Islet of Langerhans (tissue), 1 donor: ENCODE results near the gene GALNTL6.

ENCODE experiments used
- FAIRE-seq: peaks from one replicate; lab custom pipeline; 2011; peaks lifted over from hg19 to GRCh38; lab: Jason Lieb, UNC

The GALNTL6 gene

DNA sequence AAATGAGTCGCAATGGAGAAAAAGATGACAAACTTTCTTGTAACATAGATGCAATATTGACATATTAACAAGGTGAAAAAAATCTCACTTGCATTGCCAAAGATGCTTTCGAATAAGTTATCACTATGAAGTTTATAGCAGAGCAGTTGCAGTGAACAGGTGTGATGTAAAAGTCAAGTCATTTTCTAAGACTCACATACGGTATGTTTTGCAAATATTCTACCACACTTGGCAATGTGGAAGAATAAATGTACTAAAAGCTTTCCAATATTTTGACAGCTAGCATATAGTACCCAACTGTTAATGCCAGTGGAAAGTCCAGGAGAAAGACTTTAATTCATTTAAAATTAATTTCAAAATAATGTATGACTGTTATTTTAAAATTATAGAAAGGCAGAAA lies 76.5 kb downstream of the GALNTL6 start:
- no peak for FAIRE-seq

DNA sequence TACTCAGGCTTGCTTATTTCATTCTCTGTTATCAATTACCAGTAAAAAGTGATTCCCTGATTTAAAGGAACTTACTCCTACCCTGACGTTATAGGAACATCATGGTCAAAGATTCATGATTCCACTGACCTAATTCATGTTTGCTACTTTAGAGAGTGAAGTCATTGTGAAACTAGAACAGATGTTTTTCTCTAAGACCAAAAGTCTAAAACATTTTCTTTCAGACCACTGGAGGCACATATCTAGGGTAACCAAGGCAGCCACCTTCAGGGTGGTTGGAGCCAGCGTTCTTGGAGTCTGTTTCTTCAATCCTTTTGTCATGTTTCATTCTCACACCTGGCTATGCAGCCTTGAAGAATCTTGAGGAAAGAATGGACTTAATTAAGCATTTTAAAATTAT lies 77.8 kb downstream of the GALNTL6 start:
- FAIRE-seq = no peak

DNA sequence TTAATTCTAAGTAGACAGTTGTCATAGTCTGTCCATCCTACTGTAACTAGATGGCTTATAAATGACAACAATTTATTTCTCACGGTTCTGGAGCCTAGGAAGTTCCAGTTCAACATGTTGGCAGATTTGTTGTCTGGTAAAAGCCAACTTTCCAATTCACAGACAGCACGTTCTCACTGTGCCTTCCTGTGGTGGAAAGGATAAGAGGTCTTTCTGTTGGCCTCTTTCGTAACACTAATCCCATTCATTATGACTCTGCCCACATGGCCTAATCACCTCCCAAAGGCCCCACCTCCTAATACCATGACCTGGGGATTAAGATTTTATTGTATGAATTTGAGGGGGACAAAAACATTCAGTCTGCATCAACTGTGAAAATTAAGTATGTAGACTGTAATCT lies 83.2 kb downstream of the GALNTL6 start:
- no peak for FAIRE-seq

DNA sequence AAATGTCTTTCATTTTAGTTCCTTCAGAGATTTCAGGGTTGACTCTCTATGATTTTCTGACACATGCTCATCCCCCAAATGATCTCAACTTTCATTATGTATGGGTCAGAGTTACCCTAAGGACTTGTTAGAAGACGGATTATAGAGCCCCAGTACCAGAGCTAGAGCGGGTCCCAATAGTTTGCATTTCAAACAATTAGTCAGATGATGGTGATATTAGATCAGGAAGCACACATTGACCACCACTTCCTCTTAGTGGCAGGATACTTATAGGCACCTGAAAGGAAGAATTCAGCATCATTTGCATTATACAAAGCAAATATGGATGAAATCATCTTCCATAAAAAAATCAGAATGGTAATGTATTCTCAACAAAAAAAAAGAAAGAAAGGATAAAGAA lies 106.1 kb downstream of the GALNTL6 start:
- FAIRE-seq = no peak

DNA sequence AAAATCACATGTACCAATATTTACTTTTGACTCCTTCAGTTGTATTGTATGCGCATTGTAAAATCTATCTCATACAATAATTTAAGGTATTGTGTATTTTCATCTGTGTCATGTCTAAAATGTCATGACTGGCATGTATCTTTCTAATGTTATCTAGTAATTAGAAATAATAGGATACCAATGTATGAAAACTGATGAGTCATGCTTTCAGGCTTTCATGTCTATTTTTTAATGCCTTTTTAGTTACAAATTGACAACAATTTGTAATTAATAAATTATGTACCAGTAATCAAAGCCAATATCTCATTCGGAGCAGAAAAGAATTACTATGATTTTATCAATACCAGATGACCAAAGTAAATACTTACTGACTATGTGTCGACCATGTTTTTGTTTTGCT lies 107.7 kb downstream of the GALNTL6 start:
- FAIRE-seq = no peak

DNA sequence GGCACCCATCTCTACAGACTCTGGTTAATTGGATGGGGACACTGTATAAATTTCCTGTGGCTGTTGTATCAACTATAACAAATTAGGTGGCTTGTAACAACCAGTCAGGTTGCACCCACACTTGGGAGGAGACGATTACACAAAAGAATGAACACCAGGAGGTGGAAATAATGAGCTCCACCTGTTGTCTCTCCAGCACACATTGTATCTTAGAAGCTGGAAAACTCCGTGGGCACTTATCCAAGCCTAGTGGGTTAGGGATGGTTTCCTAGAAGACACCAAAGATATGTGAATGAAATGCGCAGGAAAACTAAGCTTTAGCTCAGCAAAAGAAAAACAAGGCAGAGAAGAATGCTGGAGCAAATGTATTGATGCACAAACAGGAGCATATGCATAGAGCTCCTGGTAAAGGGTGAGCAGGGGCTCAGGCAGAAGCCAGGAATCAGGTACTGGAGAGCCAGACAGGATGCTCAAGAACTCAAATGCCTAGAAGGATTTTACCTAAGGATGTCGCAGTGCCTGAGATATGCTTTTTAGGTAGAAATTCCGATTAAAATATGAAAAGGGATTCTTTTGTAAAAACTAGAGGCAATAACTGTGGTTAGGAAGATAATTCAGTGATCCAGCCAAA lies 111.7 kb downstream of the GALNTL6 start:
- no peak for FAIRE-seq

DNA sequence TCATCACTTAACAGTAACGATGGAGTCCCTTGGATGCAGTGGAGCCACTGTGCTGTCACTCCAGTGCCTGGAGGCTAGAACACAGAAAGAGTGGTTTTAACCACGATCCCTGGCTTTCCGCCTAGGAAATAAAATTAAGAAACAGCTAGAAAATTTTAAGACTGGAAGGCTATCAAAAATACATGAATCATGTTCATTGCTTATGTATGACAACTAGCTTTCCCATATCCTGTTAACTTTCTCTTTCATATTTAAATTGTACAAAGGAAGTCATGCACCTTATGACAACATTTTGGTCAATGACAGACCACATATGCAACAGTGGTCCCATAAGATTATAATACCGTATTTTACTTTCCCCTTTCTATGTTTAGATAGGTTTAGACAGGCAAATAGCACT lies 115.1 kb downstream of the GALNTL6 start:
- FAIRE-seq = no peak

DNA sequence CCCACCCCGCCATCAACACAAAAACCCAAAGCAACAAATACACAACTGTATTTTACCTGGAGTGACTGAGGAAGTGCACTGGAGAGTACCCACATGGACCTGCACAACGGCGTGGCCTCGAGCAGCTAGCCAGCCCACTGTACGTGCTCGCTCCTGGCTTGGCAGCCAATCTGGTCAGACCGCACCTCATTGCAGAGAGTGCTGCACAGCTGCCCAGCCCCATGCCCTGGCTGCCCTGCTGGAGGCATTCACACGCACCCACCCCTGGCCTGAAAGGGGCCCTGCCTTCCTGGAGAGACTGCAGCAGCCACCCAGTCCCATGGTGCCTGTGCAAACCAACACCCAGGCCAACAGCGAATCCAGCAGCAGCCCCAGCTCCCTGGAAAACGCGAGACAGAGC lies 116.3 kb downstream of the GALNTL6 start:
- no peak for FAIRE-seq

DNA sequence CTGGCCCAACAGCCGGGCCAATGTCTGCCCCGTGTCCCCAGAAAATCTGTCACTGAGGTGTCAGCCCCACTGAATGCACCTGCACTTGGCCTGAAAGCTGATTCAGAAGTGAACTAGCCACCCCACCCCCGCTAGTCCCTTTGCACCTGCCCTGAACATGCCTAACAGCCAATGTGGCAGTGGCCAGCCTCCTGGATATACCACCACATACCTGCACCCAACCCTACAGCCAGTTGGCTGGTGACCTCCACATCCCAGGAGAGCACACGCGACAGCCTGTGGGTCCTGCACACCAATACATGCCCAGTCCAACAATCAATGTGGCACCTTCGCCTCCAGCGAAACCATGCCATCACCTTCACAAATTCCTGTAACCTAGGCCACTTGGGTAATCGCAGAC lies 116.7 kb downstream of the GALNTL6 start:
- no peak for FAIRE-seq

DNA sequence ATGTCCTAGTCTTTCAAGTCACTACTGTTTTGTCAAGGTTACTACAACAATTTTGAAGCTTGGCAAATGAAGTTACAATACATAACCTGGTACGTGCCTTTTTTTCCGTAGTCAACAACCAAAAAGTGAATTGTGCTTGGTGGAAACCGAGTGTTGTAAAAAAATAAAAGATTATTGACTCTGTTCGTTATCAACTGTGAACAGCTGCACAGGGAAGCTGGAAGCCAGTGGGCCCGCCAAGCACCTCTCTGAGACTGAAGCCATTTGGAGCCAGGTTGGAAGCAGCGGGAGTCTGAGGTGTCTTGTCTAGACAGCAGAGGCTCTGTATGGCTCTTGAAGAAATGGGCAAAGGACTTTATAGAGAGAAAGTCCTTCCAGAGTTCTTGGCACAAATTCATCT lies 119.0 kb downstream of the GALNTL6 start:
- FAIRE-seq = no peak

DNA sequence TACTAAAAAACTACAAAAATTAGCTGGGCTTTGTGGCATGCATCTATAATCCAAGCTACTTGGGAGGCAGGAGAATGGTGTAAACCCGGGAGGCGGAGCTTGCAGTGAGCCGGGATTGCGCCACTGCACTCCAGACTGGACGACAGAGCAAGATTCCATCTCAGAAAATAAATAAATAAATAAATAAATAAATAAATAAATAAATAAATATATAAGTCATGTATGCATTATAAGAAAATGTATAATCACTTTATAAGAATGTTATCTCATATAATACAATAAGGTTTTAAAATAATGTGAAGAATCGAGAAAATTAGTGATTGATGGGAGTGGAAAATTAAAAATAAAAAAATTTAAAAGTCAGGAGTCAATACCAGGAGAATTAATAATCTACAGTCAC lies 127.5 kb downstream of the GALNTL6 start:
- no peak for FAIRE-seq

DNA sequence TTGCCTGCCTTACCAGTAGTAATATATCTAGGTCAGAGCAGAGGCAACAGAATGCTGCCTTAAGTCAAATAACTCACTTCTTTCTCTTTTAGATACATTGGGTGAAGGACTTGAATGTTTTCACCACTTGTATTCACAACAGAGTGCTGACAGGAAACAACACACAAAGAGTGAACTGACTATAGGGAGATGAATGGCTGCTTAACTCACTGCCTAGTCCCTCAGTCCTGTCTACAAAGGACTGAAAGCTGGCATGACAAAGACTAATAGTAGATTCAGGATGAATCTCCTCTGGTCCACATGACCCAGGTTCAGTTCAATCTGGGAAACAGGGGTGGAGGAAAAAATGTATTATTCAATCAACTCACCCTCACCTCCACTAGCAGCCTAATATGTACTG lies 134.2 kb downstream of the GALNTL6 start:
- no peak for FAIRE-seq

DNA sequence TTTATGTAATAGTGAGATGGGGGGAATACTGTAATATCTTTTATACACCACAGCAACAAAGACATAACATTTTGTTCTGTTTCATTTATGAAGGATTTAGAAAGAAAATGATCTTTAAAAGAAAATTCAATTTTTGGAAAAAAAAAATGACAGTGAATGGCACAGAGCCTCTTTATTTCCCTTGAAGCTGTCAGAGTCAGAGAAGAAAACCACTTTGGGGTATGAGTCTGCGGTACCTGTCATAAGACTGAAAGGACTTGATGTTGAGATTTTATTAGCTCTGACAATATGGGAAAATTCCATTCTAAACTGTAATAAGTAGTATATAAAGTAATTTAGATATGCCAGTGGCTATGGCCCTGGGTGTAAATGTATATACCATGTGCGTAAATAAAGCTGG lies 134.8 kb downstream of the GALNTL6 start:
- FAIRE-seq = no peak

DNA sequence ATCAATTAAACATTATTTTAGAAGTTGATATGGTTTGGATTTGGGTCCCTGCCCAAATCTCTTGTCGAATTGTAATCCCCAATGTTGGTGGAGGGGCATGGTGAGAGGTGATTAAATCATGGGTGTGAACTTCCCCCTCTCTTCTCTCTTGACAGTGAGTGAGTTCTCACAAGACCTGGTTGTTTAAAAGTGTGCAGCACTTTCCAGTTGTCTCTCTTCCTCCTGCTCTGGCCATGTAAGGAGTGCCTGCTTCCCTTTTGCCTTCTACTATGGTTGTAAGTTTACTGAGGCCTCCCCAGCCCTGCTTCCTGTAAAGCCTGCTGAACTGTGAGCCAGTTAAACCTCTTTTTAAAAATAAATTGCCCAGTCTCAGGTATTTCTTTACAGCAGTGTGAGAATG lies 141.4 kb downstream of the GALNTL6 start:
- no peak for FAIRE-seq

DNA sequence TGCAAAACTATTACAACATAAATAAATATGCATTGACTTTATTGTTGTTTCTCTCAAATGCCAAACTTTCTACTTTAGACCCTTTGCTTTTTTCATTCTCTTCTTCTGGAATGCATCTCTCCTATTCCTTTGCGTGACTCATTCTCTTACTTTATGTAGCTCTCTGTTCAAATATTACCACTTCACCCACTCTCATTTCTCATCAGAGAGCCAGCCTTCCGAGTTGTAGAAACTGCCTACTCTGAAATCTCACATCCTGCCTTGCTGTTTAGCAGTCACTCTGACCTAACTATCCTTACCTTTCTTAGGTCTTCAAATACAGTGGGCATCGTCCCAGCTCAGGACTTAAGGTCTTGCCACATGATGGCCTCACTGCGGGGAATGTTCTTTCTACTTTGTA lies 143.5 kb downstream of the GALNTL6 start:
- no peak for FAIRE-seq

DNA sequence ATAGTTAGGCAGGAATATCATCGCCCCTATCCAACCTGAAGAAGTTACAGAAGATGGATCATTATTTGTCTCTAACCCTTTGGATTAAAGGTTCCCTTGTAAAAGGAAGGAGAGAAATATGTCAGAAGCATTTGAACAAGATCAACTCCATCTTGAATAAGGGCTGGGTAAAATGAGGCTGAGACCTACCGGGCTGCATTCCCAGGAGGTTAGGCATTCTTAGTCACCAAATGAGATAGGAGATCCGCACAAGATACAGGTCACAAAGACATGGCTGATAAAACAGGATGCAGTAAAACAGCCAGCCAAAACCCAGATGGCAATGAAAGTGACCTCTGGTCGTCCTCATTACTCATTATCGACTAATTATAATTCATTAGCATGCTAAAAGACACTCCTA lies 148.9 kb downstream of the GALNTL6 start:
- FAIRE-seq = no peak

DNA sequence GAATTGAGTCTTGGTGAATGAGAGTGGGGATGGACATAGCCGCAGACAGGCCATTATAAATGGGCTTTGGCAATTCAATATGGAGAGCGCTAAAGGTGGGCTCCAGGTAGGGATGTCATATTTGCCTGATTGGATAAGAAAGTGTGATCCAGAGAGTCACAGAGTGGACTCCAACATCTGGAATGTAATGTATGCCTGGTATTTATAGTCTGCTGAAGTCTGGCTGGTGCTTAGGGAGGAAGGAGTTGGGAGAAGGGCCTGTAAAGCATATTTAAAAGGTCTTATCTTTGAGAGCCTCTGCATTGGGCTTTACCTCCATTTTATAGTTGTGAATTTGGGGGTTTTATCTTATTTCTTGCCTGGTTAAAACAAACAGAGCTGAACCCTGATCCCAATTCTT lies 153.2 kb downstream of the GALNTL6 start:
- FAIRE-seq = no peak

DNA sequence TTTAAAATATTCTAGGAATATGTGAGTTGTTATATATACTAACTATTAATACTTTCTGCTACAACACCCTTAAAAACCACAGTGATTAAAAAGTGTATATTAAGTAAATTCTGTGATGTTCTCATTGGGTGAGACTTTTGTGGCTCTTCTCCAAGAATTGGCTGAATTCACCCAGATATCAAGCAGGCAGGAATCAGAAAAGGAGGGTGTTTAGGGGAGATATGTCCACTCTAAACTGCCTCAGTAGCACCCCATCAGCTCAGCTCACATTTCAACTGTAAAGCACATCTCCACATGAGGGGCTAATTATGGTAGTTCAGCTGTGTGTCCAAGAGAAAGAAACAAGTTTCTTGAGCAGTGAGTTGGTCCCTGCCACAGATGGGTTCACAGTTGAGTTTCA lies 165.0 kb downstream of the GALNTL6 start:
- FAIRE-seq = no peak

DNA sequence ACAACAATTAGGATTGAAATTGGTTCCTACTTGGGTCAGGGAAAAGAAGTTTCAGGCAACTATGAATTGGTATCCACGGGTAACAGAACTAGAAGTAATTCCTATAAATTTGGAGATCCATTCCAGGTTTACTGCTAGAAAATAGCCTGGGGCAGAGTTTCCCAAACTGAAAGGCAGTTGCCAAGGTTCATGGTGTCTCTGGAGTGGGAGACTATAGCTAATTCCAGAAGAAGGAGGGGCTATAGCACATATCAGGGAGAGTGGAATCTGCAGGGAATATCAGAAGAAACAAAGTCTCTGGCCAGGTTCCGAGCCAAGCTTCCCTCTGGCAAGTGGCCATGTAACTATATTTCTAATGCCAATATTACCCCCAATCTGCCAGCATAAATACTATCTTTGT lies 166.3 kb downstream of the GALNTL6 start:
- FAIRE-seq = no peak

DNA sequence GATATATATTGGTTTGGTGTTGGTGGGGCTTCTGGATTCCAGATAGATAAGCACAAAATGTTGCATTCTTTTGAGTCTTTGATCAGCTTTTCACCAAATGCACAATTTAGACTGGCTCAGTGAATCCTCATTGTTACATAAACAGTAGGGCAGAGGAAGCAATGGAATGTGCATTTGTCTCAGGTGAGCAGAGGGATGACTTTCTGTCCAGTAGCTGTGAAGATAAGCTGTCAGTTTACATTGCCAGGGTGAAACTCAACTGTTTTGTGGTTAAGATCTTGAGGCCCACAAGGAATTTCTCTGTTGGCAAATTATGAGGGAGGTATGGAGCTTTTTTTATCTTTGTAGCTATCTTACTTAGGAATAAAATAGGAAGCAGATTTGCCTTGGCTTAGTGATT lies 168.0 kb downstream of the GALNTL6 start:
- no peak for FAIRE-seq

DNA sequence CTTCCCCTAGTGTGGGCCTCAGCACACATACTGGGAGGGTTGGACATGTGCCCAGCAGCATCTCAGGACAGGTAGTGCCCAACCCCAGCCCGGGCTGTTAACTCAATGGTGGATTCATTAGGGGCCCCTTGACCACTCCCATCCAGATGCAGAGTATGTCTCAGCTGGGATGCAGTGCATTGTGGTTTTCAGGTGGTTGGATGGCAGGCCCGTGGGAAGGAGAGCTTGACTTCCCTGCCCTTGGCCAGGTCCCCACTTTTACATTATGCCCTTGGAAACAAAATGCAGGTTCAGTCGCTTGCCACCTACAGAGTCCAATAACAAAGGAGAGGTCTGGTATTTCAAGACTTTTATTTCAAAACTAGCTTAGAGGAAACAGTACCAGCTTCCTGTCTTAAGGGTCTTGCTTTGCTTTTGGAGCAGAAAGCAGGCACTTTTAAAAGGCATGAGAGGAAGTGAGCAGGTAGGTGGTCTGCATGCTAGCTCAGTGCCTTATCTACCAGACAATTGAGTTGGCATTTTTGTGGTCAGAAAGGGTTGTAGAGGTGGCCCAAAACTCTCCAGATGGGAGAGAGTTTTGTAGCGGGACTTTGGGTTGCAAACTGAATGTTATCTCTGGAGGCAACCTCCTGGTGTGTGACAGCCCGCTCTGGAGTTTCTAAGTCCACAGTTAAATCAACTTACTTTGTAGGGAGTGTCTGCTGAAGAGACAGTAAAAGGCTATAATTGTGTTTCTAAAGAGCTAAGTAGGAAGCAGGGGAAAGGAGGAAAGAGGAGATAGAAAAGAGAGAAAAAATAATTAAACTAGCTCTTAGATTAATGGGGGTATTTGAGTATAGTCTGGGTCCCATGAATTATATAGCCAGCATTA lies 171.0 kb downstream of the GALNTL6 start:
- no peak for FAIRE-seq

DNA sequence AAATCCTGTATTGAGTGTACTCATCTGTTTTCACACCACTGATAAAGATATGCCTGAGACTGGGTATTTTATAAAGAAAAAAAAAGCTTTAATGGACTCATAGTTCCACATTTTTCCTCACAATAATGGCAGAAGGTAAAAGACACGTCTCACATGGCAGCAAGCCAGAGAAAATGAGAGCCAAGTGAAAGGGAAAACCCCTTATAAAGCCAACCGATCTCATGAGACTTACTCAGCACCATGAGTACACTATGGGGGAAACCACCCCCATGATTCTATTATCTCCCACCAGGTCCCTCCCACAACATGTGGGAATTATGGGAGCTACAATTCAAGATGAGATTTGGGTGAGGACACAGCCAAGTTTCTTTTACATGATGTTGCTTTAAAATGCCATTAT lies 171.9 kb downstream of the GALNTL6 start:
- no peak for FAIRE-seq

DNA sequence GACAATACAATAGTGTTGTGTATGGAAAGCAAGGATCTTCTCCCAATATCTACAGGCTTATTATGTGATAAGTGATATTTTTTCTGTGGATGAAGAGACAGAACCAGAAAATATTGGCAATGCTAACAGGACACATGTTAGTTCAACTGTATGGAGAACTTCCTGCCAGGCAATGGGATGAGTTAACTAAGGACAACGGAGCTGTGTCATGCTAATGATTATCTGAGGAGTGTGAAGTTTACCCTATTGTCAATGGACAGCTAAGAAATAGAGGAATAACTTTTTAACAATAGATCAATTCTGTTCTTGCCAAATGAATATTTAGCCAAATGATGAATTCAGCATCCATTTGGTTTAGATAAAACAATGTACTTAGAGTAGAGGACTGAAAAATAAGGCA lies 180.0 kb downstream of the GALNTL6 start:
- no peak for FAIRE-seq

DNA sequence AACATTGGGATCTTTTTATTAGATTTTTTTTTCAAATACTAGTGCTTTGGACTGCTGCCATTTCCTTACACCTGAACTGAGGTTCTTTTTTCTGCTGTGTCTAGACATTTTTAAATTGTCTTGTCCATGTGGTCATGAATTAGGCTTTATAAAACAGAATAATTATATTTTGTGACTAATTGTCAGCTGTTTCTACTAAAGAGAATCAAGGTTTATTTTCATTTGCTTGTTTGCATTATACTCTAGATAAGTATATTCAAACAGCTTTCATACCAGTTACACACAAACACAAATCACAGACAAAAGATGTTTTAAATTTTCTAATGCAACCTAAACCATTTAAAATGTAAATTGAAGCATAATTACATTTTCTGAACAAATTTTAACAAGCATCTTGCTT lies 194.7 kb downstream of the GALNTL6 start:
- FAIRE-seq = peak; percentile 85
